Hepatocyte (in vitro differentiated cells): ENCODE data around the gene PTGS1.

Experiments used
- EZH2phosphoT487 ChIP-seq: fragments of 200-600 bp; sonication (generic); IDR thresholded peaks from one replicate; pipeline ENCODE4 v1.6.1; 2018; ENCODE audit warnings: antibody characterized with exemption, mild to moderate bottlenecking, low read depth, moderate library complexity; ENCODE audit not compliant: unreplicated experiment, severe bottlenecking
- TF ChIP-seq, protein P1 (sequence below): fragments of 200-600 bp; sonication (generic); IDR thresholded peaks from 2 replicates; pipeline ENCODE4 v1.5.1; 2016; ENCODE audit warnings: antibody characterized with exemption, mild to moderate bottlenecking; ENCODE audit not compliant: poor library complexity

DNA sequence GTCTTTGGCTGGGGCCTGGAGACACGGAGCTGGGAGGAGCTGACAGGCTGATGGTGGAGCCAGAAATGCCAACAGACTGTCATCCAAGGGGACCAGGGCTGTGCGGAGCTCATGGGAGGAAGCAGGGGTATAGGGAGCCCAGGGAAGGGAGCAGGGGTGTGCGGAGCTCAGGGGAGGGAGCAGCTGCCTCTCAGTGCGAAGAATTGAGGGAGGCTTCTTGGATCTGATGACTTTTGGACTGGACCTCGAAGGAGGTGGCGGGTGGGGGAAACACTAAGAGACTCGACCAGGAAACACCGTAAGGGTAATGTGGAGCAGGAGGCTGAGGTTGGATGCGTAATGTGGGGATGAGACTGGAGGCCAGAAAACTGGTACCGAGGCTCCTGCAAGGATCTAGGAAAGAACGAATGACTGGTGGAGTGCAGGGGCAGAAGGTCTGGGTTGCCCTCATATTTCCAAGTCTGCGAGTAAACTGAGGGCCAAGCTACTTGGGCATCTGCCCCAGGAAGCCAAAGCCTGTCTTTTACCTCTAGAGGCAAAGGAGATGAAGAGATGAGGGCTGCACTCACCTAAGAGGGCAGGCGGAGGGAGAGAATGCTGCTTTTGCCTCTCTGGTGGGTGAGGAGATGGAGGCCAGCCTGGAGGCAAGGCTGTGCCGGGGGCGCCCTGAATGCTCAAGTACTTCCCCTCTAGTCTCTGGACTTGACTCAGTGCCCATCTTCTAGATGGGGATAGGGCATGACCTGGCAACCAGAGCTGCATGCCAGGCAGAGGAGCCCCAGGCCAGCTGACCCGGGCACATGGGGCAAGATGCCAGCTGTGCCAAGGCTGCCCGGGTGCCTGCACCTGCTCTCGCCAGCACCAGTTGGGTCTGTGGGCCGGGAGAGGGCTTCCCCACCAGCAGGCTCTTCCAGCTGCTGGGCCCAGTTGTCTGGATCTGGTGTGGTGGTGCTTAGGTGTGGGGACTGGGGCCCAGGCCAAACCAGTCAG lies 2.3 kb downstream of the PTGS1 start:
- TF ChIP-seq, protein P1, sequence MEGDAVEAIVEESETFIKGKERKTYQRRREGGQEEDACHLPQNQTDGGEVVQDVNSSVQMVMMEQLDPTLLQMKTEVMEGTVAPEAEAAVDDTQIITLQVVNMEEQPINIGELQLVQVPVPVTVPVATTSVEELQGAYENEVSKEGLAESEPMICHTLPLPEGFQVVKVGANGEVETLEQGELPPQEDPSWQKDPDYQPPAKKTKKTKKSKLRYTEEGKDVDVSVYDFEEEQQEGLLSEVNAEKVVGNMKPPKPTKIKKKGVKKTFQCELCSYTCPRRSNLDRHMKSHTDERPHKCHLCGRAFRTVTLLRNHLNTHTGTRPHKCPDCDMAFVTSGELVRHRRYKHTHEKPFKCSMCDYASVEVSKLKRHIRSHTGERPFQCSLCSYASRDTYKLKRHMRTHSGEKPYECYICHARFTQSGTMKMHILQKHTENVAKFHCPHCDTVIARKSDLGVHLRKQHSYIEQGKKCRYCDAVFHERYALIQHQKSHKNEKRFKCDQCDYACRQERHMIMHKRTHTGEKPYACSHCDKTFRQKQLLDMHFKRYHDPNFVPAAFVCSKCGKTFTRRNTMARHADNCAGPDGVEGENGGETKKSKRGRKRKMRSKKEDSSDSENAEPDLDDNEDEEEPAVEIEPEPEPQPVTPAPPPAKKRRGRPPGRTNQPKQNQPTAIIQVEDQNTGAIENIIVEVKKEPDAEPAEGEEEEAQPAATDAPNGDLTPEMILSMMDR, result no peak
- TF ChIP-seq EZH2phosphoT487, result no peak
